ENCODE results near the gene MRPS26. TPM values are rescaled to one million over a fixed set of nuclear protein-coding genes. Genes with fewer than 3 reads are reported as not detected.
"Not testable (repeated sequence)": the region's sequence is repeated elsewhere in the genome, so short reads cannot be mapped to it uniquely, and the experiment has no call there.

MRPS26 gene
- total RNA-seq, 1 experiment from 2014 or later: 101 TPM

DNA sequence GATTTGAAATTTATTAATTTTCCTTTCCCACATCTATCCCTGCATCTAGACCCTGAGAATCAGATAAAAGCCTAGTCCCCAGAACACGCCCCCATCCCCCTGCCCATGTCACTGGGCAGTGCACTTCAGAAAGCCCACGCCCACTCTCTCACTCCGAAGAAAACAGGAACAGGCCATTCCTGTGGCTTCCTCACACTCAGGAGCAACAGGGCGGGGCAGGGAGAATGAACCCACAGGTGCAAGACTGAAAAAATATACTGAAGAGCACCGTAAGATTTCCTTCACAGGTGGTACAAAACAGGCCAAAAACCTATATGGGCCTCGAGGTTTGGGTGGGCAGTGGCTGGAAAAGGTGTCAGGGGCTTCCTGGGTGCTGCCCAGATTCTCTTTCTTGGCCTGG lies 29.0 kb downstream of the MRPS26 start:
- DNase-seq (ENCODE audit: low spot score): no peak

DNA sequence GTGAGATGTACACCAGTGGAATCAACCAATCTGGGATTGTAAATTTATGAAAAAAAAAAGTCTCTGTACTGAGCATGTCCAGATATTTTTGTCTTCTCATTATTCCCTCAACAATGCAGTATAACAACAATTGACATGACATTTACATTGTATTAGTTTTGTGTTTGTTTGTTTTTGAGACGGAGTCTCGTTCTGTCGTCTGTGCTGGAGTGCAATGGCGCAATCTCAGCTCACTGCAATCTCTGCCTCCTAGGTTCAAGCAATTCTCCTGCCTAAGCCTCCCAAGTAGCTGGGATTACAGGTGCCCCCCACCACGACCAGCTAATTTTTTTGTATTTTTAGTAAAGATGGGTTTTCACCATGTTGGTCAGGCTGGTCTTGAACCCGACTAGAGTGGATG lies 29.5 kb downstream of the MRPS26 start:
- not testable (repeated sequence) for DNase-seq (ENCODE audit: low spot score)

DNA sequence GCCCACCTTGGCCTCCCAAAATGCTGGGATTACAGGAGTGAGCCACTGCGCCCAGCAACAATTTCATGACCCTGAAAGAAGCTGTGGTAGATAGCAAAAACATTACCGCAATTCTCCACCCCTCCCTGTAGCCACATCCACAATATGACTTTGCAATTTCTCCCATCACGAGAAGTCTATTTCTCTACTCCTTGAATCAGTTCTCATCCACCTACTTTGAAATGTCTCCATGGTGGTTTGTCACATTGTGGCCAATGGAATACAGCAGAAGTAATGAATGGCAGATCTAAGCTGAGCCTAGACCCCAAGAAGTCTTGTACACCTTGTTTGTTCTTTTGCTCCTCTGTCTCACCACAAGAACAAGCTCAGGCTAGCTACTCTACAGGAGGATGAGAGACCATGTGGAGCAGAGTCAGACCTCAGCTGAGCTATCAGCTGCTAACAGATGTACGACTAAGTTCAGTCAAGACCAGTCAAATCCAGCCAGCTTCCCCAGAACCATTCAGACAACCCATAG lies 31.8 kb downstream of the MRPS26 start:
- no peak for DNase-seq (ENCODE audit: low spot score)

DNA sequence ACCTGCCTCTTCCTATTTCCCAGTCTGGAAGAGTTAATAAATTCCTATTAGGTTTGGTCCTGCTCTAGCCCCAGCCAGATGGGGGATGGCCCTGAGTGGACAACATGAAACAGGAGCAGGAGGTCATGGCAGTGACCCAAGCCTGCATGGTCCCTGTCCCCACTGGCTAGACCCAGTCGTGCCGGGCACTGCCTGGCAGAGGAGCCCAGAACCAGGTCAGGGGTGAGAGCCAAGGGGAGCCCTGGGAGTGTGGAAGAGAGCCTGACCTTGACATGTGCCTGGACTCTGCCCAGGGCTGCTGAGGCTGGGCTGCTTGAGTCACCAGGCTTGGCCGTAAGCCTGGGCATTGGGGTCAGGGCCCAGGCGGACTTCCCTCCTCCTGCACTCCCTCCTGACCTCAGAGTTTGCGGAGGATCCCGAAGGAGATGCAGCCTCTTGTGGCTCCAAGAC lies 35.1 kb downstream of the MRPS26 start:
- DNase-seq (ENCODE audit: low spot score): peak; percentile 77

DNA sequence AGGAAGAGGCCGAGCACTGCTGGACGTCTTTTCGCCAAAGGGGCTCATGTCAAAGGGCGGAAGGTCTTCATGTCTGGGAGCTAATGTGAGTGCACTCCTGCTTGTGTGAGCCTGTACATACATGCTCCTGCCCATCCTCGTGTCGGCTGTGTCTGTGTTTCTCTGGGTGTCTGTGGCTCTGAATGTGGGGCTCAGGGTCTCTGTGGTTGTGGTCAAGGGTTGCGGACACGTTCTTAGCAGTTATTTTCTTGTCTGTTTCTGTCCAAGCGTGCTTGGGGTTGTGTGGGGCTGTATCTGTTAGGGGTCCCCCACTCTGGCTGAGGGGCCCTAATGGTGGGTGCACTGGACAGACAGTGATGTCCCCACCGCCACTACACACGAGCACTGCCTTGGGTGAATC lies 35.8 kb downstream of the MRPS26 start:
- no peak for DNase-seq (ENCODE audit: low spot score)

DNA sequence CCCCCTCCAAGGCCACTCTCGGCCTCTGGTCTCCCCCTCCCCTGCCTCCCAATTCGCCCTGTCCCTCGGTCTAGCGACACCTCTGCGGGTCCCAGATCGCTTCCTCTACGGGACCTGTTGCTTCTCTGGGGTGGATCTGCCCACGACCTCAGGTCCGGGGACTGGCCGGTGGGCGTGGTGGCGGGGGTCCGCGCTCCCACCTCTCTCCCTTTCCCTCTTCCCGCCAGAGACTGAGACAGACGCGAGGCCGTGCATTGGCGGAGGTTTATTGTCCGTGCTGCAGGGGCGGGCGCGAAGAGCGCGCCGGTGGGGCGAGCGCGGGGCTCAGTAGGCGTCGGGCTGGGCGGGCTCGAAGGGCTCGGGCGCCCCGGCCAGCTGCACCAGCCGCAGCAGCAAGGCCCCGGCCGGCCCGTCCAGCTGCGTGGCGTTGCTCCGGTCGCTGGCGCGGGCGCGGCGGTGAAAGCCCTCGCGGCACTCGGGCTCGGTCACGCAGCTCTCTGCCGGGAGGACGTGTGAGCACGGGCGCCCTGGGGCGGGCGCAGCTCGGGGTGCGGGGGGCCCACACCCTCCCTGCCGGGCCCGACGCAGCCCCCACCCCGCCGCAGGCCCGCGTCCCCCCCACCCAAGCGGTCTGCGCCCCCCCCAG lies 36.6 kb downstream of the MRPS26 start:
- DNase-seq (ENCODE audit: low spot score): no peak

DNA sequence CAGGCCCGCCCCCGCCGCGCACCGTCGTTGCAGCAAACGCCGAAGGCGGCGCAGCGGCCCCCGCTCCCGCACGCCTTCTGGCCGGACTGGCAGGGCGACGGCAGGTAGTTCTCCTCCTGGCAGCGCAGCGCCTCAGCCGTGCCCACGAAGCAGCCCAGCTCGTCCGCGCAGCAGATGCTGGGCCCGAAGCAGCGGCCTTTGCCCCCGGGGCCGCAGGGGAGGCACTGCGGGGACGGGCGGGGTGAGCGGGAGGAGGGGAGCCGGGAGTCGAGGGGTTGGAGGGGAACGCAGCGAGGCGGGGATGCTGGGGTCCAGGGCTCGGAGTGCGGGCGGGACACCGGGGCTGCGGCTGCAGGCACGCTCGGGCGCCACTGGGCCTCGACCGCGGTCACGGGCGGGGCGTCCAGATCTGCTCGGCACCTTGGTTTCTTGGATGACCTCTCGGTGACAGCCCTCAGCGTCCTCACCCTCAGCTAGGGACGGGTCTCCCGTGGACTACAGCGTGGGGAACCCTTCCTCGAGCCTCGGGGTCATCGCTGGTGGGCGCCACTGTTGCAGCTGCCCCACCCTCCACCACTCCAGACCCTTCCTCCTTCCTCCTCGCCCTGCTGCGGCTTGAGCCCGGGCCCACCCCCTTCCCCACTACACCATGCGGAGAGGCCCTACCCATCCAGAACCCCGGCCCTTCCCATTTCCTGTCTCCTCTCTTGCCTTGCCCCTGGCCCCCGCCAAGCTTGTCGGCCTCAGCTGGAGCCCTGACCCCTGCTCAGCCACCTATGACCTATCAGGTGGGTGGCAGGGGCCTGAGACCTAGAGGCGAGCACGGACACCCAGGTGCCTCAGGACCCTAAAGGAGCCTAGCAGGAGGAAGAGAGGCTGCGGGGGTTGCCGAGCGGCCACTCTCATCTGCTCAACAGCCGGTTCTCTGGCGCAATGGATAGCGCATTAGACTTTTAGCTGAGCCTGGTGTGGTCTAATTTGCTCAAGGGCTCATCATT lies 37.4 kb downstream of the MRPS26 start:
- no peak for DNase-seq (ENCODE audit: low spot score)

DNA sequence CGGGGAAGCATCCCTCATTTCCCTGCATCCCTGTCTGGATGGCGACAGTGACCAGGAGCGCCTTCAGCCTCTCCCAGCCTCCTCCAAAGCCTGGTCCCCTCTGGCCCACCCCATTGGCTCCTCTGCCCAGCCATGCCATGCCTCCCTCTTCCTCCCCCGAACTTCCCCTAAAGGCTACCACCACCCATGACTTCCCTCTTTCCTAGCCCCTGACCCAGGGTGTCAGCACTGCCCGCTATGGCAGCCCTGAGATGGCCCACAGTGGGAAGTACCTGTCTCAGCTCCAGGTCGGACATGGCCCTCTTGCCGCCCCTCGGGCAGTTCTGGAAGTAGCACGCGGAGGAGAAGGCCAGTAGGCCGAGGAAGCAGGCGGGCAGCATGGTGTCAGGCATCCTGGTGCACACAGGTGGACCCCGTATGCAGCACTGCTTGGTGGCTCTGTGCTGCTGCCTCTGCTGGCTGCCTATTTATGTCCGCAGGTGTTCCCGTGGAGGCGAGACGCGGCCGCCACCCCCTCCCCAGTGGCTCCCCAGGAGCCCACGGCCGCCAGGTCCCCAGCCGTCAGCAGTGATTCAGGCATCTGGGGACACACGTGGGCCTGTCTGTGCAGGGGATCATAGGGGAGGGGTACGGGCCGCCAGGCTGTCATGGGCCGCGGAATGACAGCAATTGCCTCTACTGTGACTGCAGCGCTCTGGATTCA lies 38.6 kb downstream of the MRPS26 start, which contains the start of gene AVP:
TSS of gene AVP (minus strand) at position 442 of the 703 bp plus-strand sequence. CDS start at position 392, 50 bp downstream.
- DNase-seq (ENCODE audit: low spot score): no peak

DNA sequence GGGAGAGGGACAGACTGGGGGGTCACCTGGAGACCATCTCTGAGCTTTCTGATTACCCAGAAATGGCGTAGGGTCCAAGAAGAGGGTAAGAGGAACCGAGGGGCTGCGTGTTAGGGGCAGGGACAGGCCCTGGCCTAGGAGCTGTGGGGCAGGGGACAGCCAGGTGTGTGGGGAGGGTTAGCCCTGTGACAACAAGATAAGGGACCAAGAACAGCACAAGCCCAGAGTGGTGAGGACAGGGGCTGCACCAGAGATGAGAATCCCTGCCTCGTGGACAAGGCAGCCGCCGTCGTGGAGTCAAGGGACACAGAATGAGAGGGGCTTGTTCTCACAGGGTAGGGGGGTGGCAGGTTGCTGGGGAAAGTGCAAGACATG lies 39.1 kb downstream of the MRPS26 start:
- DNase-seq (ENCODE audit: low spot score): no peak

DNA sequence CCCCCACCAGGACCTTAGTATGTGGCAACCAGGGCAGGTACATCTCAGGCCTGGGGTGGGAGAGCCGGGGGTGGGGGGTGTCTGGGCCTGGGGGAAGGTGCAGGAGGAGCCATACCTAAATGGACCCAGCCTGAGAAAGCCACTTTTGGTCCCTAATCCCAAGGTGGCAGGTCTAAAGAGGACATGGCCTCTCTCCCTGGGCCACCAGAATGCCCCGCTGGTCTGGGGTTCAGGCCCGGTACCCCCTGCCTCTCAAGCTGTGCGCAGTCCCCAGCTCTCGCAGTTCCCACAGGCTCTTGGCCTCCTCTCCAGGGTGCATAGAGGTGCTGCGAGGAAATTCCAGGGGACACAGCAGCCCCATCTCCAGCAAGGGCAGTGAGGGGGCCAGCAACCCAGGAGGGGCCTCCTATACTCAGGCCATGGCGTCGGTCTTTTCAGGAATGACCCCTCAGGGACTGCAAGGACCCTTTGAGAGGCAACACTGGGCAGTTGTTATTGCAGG lies 39.8 kb downstream of the MRPS26 start:
- no peak for DNase-seq (ENCODE audit: low spot score)

DNA sequence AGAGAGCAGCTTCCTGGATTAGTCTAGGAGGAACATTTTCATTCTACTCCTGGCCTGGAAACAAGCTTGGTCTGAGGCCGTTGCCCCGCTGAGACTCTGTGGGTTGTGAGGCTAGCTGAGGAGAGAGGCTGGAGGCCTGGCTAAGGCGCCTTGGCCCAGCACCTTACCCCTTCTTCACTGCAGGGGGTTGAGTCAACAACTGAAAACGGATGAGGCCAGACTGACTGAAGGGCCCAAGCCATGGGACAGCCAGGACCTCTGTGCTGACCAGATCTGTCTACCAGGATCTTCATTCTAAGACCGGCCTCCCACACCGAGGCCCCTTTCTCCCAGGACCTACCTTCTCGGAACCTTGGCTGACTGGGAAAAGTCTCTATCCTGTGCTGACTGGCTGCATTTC lies 42.2 kb downstream of the MRPS26 start:
- DNase-seq (ENCODE audit: low spot score): no peak

DNA sequence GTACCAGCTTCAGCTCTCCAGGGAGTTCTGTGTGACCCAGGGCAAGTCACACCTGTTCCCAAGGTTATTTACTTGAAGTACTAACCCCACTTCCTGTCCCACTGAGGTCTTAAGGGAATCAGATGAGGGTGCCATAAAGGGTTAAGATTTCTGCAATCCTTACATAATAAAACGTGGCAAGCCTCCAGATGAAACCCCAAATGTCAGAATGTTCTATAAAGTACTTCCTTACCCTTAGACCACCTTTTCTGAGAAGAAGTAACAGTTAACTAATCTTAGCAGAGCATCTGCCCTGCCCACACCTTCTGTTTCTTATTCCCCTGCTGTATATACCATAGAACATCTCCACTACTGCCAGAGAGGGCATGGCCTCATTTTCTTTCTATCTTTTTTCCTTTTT lies 44.7 kb downstream of the MRPS26 start:
- no peak for DNase-seq (ENCODE audit: low spot score)

DNA sequence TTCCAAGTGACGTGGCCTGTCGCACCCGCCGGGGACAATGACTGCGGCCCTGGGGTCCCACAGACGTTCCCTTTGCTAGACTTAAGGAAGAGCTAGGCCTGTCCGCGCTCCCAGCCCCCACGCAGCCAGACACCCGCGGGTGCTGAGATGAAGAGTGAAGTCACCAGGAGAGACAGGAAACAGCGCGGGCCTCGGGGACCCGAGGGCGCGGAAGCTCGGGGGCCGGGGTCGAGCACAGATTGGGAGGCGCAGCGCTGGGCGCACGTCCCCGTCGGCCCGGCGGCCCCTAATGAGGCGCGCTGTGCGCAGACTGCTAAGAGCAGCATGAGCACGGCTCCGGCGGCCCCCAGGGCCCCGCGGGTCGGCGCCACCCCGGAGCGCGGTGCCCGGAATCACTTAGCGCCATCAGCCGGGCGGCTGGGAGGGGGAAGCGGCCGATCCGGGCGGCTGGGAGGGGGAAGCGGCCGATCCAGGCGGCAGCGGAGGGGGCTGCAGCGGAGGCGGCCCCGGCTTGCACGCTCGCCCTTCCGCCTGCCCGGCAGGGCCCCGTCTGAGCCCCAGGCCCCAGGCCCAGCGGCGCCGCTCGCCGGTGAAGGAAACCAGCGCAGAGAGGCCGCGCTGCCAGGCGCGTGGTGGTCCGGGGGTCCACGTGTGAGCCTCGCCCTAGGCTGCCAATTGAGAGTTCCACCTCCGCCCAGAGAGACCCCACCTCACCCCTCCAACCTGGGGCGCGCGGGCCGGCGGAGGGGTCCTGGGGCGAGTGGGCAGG lies 46.9 kb downstream of the MRPS26 start:
- DNase-seq (ENCODE audit: low spot score): no peak

DNA sequence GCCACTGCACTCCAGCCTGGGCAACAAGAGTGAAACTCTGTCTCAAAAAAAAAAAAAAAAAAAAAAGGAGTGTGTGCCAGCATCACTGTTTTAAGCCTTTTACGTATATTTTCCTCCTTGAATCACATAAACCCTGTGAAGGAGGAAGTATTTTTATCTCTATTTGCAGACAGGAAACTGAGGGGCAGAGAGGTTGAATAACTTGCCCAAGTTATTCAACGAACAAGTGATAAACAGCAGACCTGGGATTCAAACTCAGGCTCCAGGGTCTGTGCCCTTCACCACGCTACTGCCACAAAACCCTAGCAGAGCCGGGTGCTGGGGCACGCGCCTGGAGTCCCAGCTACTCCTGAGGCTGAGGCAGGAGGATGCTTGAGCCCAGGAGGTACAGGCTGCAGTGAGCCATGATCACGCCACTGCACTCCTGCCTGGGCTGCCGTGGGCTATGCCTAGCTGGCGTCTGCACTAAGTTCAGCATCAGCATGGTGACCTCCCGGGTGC lies 48.1 kb downstream of the MRPS26 start:
- DNase-seq (ENCODE audit: low spot score): no peak

DNA sequence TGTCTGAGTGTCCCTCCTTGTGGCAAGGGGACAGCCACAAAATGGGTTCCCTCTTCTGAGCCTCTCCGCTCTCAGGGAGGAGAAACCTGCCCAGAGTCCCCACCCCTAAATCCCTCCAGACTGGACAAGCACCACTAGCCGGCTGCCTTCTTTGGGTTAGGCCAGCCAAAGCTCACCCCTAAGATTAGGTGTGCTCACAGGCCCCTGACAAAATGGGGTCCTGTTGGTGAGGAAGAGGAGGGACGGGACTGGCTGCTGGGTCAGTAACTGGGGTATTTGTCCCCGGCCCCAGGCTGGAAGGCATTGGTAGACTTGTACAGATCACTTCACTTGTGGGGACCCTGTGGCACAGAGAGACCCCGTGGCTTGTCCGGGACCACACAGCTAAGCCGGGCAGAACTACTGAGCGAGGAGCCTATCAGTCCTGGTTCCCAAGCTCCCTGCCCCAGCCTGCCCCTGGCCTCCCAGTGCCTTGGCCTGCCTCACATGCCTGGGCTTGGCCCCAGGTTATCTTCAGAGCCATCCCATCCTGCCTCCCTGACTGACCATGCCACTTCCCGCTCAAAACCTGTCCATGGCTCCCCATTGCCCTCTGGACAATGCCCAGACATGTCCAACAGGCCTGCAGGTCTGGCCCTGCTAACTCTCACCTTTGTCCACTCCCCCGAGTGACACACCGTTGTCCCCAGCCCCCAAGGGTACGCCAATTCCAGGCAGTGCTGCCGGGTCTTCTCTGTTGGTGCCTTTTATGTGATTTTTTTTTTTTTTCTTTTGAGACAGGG lies 49.2 kb downstream of the MRPS26 start:
- DNase-seq (ENCODE audit: low spot score): no peak

Other genes starting within 250 kb of the MRPS26 start
- not detected in 2 replicates for gene CPXM1, start 245.4 kb upstream of the MRPS26 start, total RNA-seq (2014; rRNA removed; shearing (Covaris generic))
- not detected in 2 replicates for gene C20orf141, start 231.1 kb upstream of the MRPS26 start, total RNA-seq (2014; rRNA removed; shearing (Covaris generic))
- gene TMEM239, start 229.7 kb upstream of the MRPS26 start, total RNA-seq (2014; rRNA removed; shearing (Covaris generic)): not detected in 2 replicates
- gene PCED1A, start 205.4 kb upstream of the MRPS26 start, total RNA-seq (2014; rRNA removed; shearing (Covaris generic)): 11.9 and 13.2 TPM in 2 replicates
- gene VPS16, start 205.3 kb upstream of the MRPS26 start, total RNA-seq (2014; rRNA removed; shearing (Covaris generic)): 44.1 and 48.1 TPM in 2 replicates
- gene PTPRA, start 172.6 kb upstream of the MRPS26 start, total RNA-seq (2014; rRNA removed; shearing (Covaris generic)): 30.2 and 43.4 TPM in 2 replicates
- not detected in 2 replicates for gene GNRH2, start 2.4 kb upstream of the MRPS26 start, total RNA-seq (2014; rRNA removed; shearing (Covaris generic))
- not detected in 2 replicates for gene OXT, start 25.6 kb downstream of the MRPS26 start, total RNA-seq (2014; rRNA removed; shearing (Covaris generic))
- gene AVP, start 38.7 kb downstream of the MRPS26 start, total RNA-seq (2014; rRNA removed; shearing (Covaris generic)): not detected in 2 replicates
- gene FASTKD5, start 113.8 kb downstream of the MRPS26 start, total RNA-seq (2014; rRNA removed; shearing (Covaris generic)): 20.9 and 26.0 TPM in 2 replicates
- 4.3 and 4.6 TPM in 2 replicates for gene UBOX5, start 113.8 kb downstream of the MRPS26 start, total RNA-seq (2014; rRNA removed; shearing (Covaris generic))
- gene LZTS3, start 127.5 kb downstream of the MRPS26 start, total RNA-seq (2014; rRNA removed; shearing (Covaris generic)): 2.7 and 5.0 TPM in 2 replicates
- 70.0 and 76.8 TPM in 2 replicates for gene DDRGK1, start 158.6 kb downstream of the MRPS26 start, total RNA-seq (2014; rRNA removed; shearing (Covaris generic))
- gene ITPA, start 163.4 kb downstream of the MRPS26 start, total RNA-seq (2014; rRNA removed; shearing (Covaris generic)): 85.8 and 92.7 TPM in 2 replicates
- gene SLC4A11, start 193.1 kb downstream of the MRPS26 start, total RNA-seq (2014; rRNA removed; shearing (Covaris generic)): 4.8 and 5.2 TPM in 2 replicates

All from A172 (cell line).